Mesenchymal stem cell (in vitro differentiated cells and primary cell): ENCODE data around the gene MCM5.

Experiments used
- DNase-seq: peaks from one replicate; pipeline ENCODE4 v3.0.0-alpha.2; 2013
- H2AFZ ChIP-seq: one replicate; pipeline ENCODE4 v1.6.1; 2013; ENCODE audit warnings: low read depth, mild to moderate bottlenecking, control low read depth, inconsistent platforms, low read length, moderate library complexity
- H2AK5ac ChIP-seq: 2 replicates; pipeline ENCODE4 v1.6.1; 2013; ENCODE audit warnings: low read length, moderate library complexity, mild to moderate bottlenecking, inconsistent platforms; ENCODE audit not compliant: severe bottlenecking
- H2BK120ac ChIP-seq: one replicate; pipeline ENCODE4 v1.6.1; 2013; ENCODE audit warnings: low read depth, mild to moderate bottlenecking, inconsistent platforms, low read length, moderate library complexity
- H2BK12ac ChIP-seq, 2 experiments: one replicate each; pipeline ENCODE4 v1.6.1; 2013; ENCODE audit warnings: inconsistent platforms in 2 of 2, low read length in 2 of 2, mild to moderate bottlenecking in 2 of 2, moderate library complexity in 2 of 2, control low read depth in 1 of 2
- H2BK15ac ChIP-seq: one replicate; pipeline ENCODE4 v1.6.1; 2013; ENCODE audit warnings: mild to moderate bottlenecking, low read depth, inconsistent platforms; ENCODE audit not compliant: poor library complexity, severe bottlenecking
- H2BK5ac ChIP-seq: 2 replicates; pipeline ENCODE4 v1.6.1; 2013; ENCODE audit warnings: low read depth, mild to moderate bottlenecking, low read length, control low read depth, inconsistent platforms; ENCODE audit not compliant: poor library complexity, severe bottlenecking
- H3K14ac ChIP-seq, 2 experiments: one replicate each; pipeline ENCODE4 v1.6.1; 2013; ENCODE audit warnings: inconsistent platforms in 2 of 2, low read length in 2 of 2, control low read depth in 1 of 2, mild to moderate bottlenecking in 1 of 2, moderate library complexity in 1 of 2
- H3K18ac ChIP-seq, 2 experiments: one replicate each; pipeline ENCODE4 v1.6.1; 2013; ENCODE audit warnings: inconsistent platforms in 2 of 2, low read length in 2 of 2, control low read depth in 1 of 2, low read depth in 1 of 2, mild to moderate bottlenecking in 1 of 2
- H3K23ac ChIP-seq, 2 experiments: one replicate each; pipeline ENCODE4 v1.6.1; 2013; ENCODE audit warnings: inconsistent platforms in 2 of 2, low read length in 2 of 2, mild to moderate bottlenecking in 2 of 2, moderate library complexity in 2 of 2, control low read depth in 1 of 2
- H3K27ac ChIP-seq: 2 replicates; pipeline ENCODE4 v1.5.1; 2013; ENCODE audit warnings: mild to moderate bottlenecking, moderate library complexity, low read length, control low read depth, inconsistent platforms; ENCODE audit not compliant: poor library complexity, severe bottlenecking
- H3K27me3 ChIP-seq, 2 experiments: 2 replicates each; pipeline versions ENCODE4 v1.6.1 to v1.7.0; 2013; ENCODE audit warnings: low read length in 2 of 2, mild to moderate bottlenecking in 2 of 2, moderate library complexity in 2 of 2, control low read depth in 1 of 2, inconsistent platforms in 1 of 2; ENCODE audit not compliant: control insufficient read depth in 1 of 2, insufficient read depth in 1 of 2
- H3K36me3 ChIP-seq, 2 experiments: 2 replicates each; pipeline versions ENCODE4 v1.6.1 to v1.7.0; 2013; ENCODE audit warnings: low read length in 2 of 2, control low read depth in 1 of 2, inconsistent platforms in 1 of 2, low read depth in 1 of 2, mild to moderate bottlenecking in 1 of 2; ENCODE audit not compliant: insufficient read depth in 2 of 2, control insufficient read depth in 1 of 2
- H3K4ac ChIP-seq, 2 experiments: one replicate each; pipeline ENCODE4 v1.6.1; 2013; ENCODE audit warnings: inconsistent platforms in 2 of 2, low read length in 2 of 2, mild to moderate bottlenecking in 2 of 2, moderate library complexity in 2 of 2, control low read depth in 1 of 2, low read depth in 1 of 2
- H3K4me1 ChIP-seq: 2 replicates; pipeline ENCODE4 v1.6.1; 2013; ENCODE audit warnings: low read depth, low read length, control low read depth; ENCODE audit not compliant: control insufficient read depth, insufficient read depth
- H3K4me2 ChIP-seq: 2 replicates; pipeline ENCODE4 v1.6.1; 2013; ENCODE audit warnings: low read length, mild to moderate bottlenecking, inconsistent platforms; ENCODE audit not compliant: poor library complexity, severe bottlenecking
- H3K4me3 ChIP-seq, 2 experiments: 2 replicates each; pipeline versions ENCODE4 v1.5.1 to v1.7.0; 2013; ENCODE audit warnings: low read length in 2 of 2, mild to moderate bottlenecking in 2 of 2, control low read depth in 1 of 2, low read depth in 1 of 2; ENCODE audit not compliant: insufficient read depth in 1 of 2
- H3K79me1 ChIP-seq: replicated peaks from 2 replicates; pipeline ENCODE4 v1.6.1; 2013; ENCODE audit warnings: mild to moderate bottlenecking, control low read depth, low read length, inconsistent platforms; ENCODE audit not compliant: poor library complexity, severe bottlenecking
- H3K9ac ChIP-seq: 2 replicates; pipeline ENCODE4 v1.7.0; 2013; ENCODE audit warnings: mild to moderate bottlenecking, low read length, moderate library complexity
- H3K9me3 ChIP-seq: 2 replicates; pipeline ENCODE4 v1.7.0; 2013; ENCODE audit warnings: mild to moderate bottlenecking, low read length; ENCODE audit not compliant: control insufficient read depth
- H4K8ac ChIP-seq: one replicate; pipeline ENCODE4 v1.6.1; 2013; ENCODE audit warnings: inconsistent platforms, mild to moderate bottlenecking, low read length, moderate library complexity
- H4K91ac ChIP-seq: one replicate; pipeline ENCODE4 v1.6.1; 2013; ENCODE audit warnings: mild to moderate bottlenecking, low read length, inconsistent platforms
- WGBS: methylation state at CpG from one replicate; pipeline ENCODE4 v1.1.7; 2013; ENCODE audit warnings: mixed read lengths; 5-methylcytosine and 5-hydroxymethylcytosine counted together

Gene MCM5

DNA sequence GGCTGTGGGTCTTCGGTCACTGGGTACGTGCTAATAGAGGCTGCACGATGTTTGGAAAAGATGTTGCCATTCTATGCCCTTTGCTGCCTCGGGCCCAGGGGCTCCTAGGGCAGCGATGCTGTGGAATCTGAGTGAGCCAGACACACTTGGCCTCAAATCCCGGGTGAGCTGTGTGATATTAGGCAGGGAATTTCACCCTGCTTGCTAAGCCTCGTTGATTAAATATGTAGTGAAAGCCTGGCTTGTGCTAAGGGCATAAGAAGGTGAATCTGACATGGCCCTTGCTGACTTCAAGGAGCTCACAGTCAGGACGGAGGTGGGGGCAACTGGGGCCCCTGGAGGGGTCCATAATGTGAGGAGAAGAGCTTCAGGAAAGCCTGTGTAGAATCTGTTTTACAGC, 24.4 kb upstream of the MCM5 start:
- Histone ChIP-seq H2BK5ac (no peak overlapping the region), H3K4me3 (no peak overlapping the region), H3K4me2 (no peak overlapping the region), H3K14ac (no peak overlapping the region), H4K8ac (no peak overlapping the region), H2BK15ac (peak overlapping the region; percentile 73), H2BK12ac (peak overlapping the region in 1 of 2 experiments; percentile 85), H3K79me1 (no peaks in the 10 kb centered on the region), H3K23ac (no peak overlapping the region), H3K4me1 (peaks cover 17% of the 10 kb centered on the region), H3K27ac (no peak overlapping the region), H2BK120ac (no peak overlapping the region), H3K27me3 (no peaks in the 10 kb centered on the region), H2AFZ (no peak overlapping the region), H3K36me3 (no peaks in the 10 kb centered on the region), H3K4ac (peak overlapping the region; percentile 7 to 39), H2AK5ac (peak overlapping the region; percentile 3), H4K91ac (no peak overlapping the region), H3K9ac (peak overlapping the region; percentile 43), H3K9me3 (no peaks in the 10 kb centered on the region), H3K18ac (peak overlapping the region; percentile 8 to 15)
- 94% methylated on average over 8 of the region's 8 CpGs for WGBS
- no peak for DNase-seq

GRCh38 chr22:35376728-35377472, 23.0 kb upstream of the MCM5 start:
- peak overlapping the region; percentile 67 to 99 for H3K4ac ChIP-seq
- 13% methylated on average over 16 of the region's 17 CpGs for WGBS
- peak overlapping the region in 1 of 2 experiments; percentile 87 for H3K14ac ChIP-seq

DNA sequence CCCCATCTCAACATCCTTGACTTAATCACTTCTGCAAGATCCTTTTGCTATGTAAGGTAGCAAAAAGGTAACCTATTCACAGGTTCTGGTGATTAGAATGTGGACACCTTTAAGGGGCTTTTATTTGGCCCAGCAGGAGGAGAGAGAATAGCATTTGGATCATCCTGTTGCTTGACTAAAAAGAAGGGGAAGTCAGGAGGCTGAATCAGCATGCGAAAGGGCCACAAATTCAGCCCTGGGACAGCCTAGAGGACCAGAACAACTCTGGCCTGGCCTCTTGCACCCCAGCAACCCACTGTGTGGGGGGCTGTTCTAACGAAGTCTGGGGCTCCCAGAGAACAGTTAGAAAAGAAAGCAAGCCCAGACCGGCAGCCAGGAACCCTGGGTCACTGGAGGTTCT, 22.2 kb upstream of the MCM5 start:
- H3K36me3 ChIP-seq: peaks cover 0 to 2% of the 10 kb centered on the region in 2 experiments
- peak overlapping the region; percentile 61 to 83 for H3K4ac ChIP-seq
- no peak overlapping the region for H2AFZ ChIP-seq
- DNase-seq: no peak
- H2BK5ac ChIP-seq: peak overlapping the region; percentile 46
- H3K4me2 ChIP-seq: no peak overlapping the region
- H4K91ac ChIP-seq: peak overlapping the region; percentile 9
- no peak overlapping the region for H3K4me3 ChIP-seq
- 81% methylated on average over 3 of the region's 3 CpGs for WGBS
- H2BK12ac ChIP-seq: peak overlapping the region; percentile 76 to 98
- H3K9ac ChIP-seq: peak overlapping the region; percentile 87
- no peak overlapping the region for H3K23ac ChIP-seq
- H3K79me1 ChIP-seq: no peaks in the 10 kb centered on the region
- no peak overlapping the region for H3K14ac ChIP-seq
- H3K18ac ChIP-seq: peak overlapping the region; percentile 85 to 88
- H3K27me3 ChIP-seq: no peaks in the 10 kb centered on the region
- peak overlapping the region; percentile 84 for H2BK120ac ChIP-seq
- peak overlapping the region; percentile 38 for H4K8ac ChIP-seq
- H2AK5ac ChIP-seq: peak overlapping the region; percentile 86
- peaks cover 14% of the 10 kb centered on the region for H3K4me1 ChIP-seq
- H3K27ac ChIP-seq: no peak overlapping the region
- H3K9me3 ChIP-seq: no peaks in the 10 kb centered on the region
- peak overlapping the region; percentile 78 for H2BK15ac ChIP-seq

More at GRCh38 chr22:35376728-35377472, 23.0 kb upstream of the MCM5 start:
- H3K27me3 ChIP-seq: no peaks in the 10 kb centered on the region
- peak overlapping the region; percentile 98 for H4K8ac ChIP-seq
- H3K9ac ChIP-seq: peak overlapping the region; percentile 87
- DNase-seq: peak; percentile 98
- no peaks in the 10 kb centered on the region for H3K36me3 ChIP-seq
- H2BK120ac ChIP-seq: peak overlapping the region; percentile 75
- peak overlapping the region; percentile 95 to 99 for H2BK12ac ChIP-seq
- no peak overlapping the region for H3K23ac ChIP-seq
- peaks cover 18% of the 10 kb centered on the region for H3K4me1 ChIP-seq
- H3K27ac ChIP-seq: peak overlapping the region; percentile 51
- peak overlapping the region; percentile 34 for H3K4me2 ChIP-seq
- H2AFZ ChIP-seq: peak overlapping the region; percentile 83
- no peak overlapping the region for H2BK15ac ChIP-seq
- H3K4me3 ChIP-seq: peak overlapping the region in 1 of 2 experiments; percentile 36
- peak overlapping the region; percentile 83 for H2BK5ac ChIP-seq
- no peaks in the 10 kb centered on the region for H3K9me3 ChIP-seq
- peak overlapping the region; percentile 91 to 100 for H3K18ac ChIP-seq
- peak overlapping the region; percentile 97 for H4K91ac ChIP-seq
- peak overlapping the region; percentile 96 for H2AK5ac ChIP-seq
- no peaks in the 10 kb centered on the region for H3K79me1 ChIP-seq

DNA sequence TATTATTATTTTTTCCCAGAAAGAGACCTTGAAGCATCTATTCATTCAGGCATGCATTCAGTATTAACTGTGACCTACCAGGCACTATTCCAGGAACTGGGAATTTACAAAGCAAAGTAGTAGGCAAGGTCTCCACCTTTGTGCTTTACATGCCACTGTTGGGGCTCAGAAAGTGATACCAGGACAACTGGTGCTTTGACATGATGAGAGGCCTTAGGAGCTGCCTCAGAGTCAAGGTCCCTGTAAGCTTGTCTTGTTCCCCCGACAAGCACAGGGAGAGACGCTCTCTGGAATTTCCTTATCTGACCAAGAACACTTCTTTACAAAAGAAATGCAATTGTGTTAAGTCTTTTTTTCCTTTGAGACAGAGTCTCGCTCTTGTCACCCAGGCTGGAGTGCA, 21.3 kb upstream of the MCM5 start:
- peaks cover 5 to 11% of the 10 kb centered on the region in 2 experiments for H3K36me3 ChIP-seq
- peak overlapping the region in 1 of 2 experiments; percentile 21 for H3K18ac ChIP-seq
- H4K8ac ChIP-seq: no peak overlapping the region
- peak overlapping the region in 1 of 2 experiments; percentile 47 for H2BK12ac ChIP-seq
- H3K9ac ChIP-seq: peak overlapping the region; percentile 87
- H3K27me3 ChIP-seq: no peaks in the 10 kb centered on the region
- H2BK5ac ChIP-seq: no peak overlapping the region
- H3K4me3 ChIP-seq: no peak overlapping the region
- no peaks in the 10 kb centered on the region for H3K9me3 ChIP-seq
- no peak overlapping the region for H2AK5ac ChIP-seq
- H3K4ac ChIP-seq: peak overlapping the region in 1 of 2 experiments; percentile 42
- H2BK15ac ChIP-seq: no peak overlapping the region
- H3K4me1 ChIP-seq: peaks cover 14% of the 10 kb centered on the region
- H3K23ac ChIP-seq: no peak overlapping the region
- WGBS: 83% methylated on average over 3 of the region's 3 CpGs
- no peak overlapping the region for H3K27ac ChIP-seq
- no peak for DNase-seq
- H4K91ac ChIP-seq: no peak overlapping the region
- H3K14ac ChIP-seq: no peak overlapping the region
- H3K4me2 ChIP-seq: no peak overlapping the region
- no peak overlapping the region for H2BK120ac ChIP-seq
- no peaks in the 10 kb centered on the region for H3K79me1 ChIP-seq
- H2AFZ ChIP-seq: no peak overlapping the region
